ENCODE data around the gene ZNF442. TPM values are rescaled to one million over a fixed set of nuclear protein-coding genes. Genes with fewer than 3 reads are reported as not detected.
"Not testable (repeated sequence)": the region's sequence is repeated elsewhere in the genome, so short reads cannot be mapped to it uniquely, and the experiment has no call there.

ZNF442 gene
- total RNA-seq, 1 donor from 2014 or later: 5.1 TPM

DNA sequence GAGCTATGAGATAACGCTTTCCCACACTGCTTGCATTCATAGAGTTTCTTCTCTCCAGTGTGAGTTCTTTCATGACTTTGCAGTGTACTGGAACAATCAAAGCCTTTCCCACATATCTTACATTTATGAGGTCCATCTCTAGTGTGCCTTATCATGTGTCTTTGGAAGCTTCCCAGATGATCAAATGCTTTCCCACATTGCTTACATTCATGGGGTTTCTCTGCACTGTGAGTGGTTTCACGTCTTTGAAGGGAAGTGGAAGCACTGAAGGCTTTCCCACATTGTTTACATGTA lies 14.9 kb upstream of the ZNF442 start:
- H3K4me1 ChIP-seq: no peaks in the 10 kb centered on the region
- no peak overlapping the region for H3K4me3 ChIP-seq
- H3K9me3 ChIP-seq: peaks cover 13% of the 10 kb centered on the region
- TF ChIP-seq, protein P1, sequence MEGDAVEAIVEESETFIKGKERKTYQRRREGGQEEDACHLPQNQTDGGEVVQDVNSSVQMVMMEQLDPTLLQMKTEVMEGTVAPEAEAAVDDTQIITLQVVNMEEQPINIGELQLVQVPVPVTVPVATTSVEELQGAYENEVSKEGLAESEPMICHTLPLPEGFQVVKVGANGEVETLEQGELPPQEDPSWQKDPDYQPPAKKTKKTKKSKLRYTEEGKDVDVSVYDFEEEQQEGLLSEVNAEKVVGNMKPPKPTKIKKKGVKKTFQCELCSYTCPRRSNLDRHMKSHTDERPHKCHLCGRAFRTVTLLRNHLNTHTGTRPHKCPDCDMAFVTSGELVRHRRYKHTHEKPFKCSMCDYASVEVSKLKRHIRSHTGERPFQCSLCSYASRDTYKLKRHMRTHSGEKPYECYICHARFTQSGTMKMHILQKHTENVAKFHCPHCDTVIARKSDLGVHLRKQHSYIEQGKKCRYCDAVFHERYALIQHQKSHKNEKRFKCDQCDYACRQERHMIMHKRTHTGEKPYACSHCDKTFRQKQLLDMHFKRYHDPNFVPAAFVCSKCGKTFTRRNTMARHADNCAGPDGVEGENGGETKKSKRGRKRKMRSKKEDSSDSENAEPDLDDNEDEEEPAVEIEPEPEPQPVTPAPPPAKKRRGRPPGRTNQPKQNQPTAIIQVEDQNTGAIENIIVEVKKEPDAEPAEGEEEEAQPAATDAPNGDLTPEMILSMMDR (IDR thresholded peaks at IDR 0.05): no peak
- H3K27ac ChIP-seq: no peak overlapping the region
- ATAC-seq (no peak), DNase-seq (no peak)
- no peaks in the 10 kb centered on the region for H3K36me3 ChIP-seq
- intact Hi-C loops (cut with DNase I): no loop called here
- H3K27me3 ChIP-seq: no peaks in the 10 kb centered on the region

DNA sequence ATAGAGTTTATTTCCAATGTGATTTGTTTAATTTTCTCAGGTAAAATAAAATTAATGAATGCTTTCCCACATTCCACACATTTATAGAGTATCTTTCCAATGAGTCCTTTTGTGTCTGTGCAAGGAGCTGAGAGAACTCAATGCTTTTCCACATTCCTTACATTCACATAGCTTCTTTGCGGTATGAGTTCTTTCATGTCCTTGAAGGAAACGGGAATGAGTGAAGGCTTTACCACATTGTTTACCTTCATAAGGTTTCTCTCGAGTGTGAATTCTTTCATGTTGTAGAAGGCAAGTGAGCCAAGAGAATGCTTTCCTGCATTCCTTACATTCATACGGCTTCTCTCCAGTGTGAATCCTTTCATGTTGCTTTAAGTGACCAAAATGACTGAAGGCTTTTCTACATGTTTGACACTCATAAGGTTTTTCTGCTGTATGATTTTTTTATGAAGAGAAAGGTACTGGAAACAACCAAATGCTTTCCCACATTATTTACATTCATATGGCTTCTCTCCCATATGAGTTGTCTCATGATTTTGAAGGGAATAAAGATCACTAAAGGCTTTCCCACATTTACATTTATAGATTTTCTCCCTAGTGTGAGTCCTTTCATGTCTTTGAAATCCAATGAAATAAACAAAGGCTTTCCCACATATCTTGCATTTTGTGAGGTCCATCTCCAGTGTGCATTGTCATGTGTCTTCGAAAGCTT lies 14.4 kb upstream of the ZNF442 start:
- DNase-seq (no peak), ATAC-seq (no peak)
- TF ChIP-seq, protein P1 (IDR thresholded peaks at IDR 0.05): no peak
- Histone ChIP-seq H3K4me3 (no peak overlapping the region), H3K4me1 (no peaks in the 10 kb centered on the region), H3K9me3 (peaks cover 13% of the 10 kb centered on the region), H3K27me3 (no peaks in the 10 kb centered on the region), H3K27ac (no peak overlapping the region), H3K36me3 (no peaks in the 10 kb centered on the region)
- intact Hi-C loops (cut with DNase I): no loop called here

DNA sequence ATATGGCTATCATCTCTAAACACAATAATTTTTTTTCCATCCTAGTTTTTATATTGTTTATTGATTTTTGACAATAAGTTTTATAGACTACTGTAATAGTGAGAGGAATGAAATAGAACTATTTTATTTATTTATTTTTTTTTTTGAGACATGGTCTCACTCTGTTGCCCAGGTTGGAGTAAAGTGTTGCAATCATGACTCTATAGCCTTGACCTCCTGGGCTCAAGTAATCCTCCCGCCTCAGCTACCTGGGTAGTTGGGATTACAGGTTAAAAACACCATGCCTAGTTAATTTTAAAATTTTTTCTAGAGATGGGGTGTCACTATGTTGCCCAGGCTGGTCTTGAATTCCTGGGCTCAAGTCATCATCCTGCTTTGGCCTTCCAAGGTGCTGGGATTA lies 8.5 kb upstream of the ZNF442 start:
- no peaks in the 10 kb centered on the region for H3K27me3 ChIP-seq
- intact Hi-C loops (cut with DNase I): no loop called here
- H3K9me3 ChIP-seq: peaks cover 5% of the 10 kb centered on the region
- DNase-seq: no peak
- H3K4me3 ChIP-seq: no peak overlapping the region
- TF ChIP-seq, protein P1 (IDR thresholded peaks at IDR 0.05): no peak
- H3K36me3 ChIP-seq: no peaks in the 10 kb centered on the region
- no peak for ATAC-seq
- no peak overlapping the region for H3K27ac ChIP-seq
- H3K4me1 ChIP-seq: no peaks in the 10 kb centered on the region

DNA sequence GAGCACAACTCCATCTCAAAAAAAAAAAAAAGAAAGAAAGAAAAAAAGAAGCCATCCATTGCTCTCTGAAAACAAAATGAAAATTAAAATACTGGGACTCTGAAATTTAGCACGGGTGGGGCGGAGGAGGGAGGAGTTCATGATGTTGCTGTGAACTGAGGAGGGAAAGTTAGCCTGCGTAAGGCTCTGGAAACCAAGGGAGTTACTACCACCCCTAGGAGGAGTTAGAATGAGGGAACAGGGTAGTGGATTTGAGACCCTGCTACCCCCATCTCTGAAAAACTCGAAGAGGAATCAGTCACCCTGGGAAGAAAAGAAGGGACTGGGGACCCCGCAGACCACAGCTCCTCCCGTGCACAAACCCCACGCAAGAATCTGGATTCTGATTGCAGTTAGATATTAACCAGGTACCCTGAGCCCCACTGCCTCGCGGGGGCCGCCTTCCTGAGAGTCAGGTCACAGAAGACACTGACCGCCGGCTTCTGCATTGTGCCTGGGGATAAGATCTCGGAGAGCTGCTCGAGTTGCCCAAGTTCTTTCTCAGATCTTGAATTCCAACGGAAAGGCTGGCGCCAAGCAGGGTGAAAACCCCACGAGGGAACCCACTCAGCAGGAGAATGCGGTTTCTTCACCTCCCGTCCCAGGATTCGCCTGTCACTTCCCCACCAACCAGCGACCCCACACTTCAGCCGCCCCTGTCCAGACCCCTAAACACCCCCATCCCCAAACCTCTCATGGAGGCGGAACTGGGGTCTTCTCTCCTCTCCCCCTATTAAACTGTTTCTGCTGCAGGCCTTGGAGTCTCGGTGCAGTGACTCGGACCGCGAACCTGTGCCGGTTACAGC lies 870 bp downstream of the ZNF442 start:
- H3K27ac ChIP-seq: peak overlapping the region; percentile 93
- intact Hi-C loops (cut with DNase I): no loop called here
- H3K36me3 ChIP-seq: no peaks in the 10 kb centered on the region
- H3K27me3 ChIP-seq: no peaks in the 10 kb centered on the region
- TF ChIP-seq, protein P1 (IDR thresholded peaks at IDR 0.05): no peak
- peaks cover 15% of the 10 kb centered on the region for H3K4me1 ChIP-seq
- H3K9me3 ChIP-seq: no peaks in the 10 kb centered on the region
- peak; percentile 68 for DNase-seq
- peak; percentile 4 for ATAC-seq
- peak overlapping the region; percentile 88 for H3K4me3 ChIP-seq

DNA sequence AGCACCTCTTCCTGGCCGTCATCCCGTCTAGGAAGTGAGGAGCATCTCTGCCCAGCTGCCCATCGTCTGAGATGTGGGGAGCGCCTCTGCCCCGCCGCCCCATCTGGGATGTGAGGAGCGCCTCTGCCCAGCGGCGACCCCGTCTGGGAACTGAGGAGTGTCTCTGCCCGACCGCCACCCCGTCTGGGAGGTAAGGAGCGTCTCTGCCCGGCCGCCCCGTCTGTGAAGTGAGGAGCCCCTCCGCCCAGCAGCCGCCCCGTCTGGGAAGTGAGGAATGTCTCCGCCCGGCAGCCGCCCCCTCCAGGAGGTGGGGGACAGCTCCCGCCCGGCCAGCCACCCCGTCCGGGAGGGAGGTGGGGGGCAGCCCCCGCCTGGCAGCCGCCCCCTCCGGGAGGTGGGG lies 3.2 kb downstream of the ZNF442 start:
- H3K4me1 ChIP-seq: peaks cover 15% of the 10 kb centered on the region
- ATAC-seq; intact Hi-C loops (cut with DNase I); DNase-seq; H3K4me3 ChIP-seq; H3K36me3 ChIP-seq; H3K27ac ChIP-seq; H3K9me3 ChIP-seq; H3K27me3 ChIP-seq: not testable (repeated sequence)

DNA sequence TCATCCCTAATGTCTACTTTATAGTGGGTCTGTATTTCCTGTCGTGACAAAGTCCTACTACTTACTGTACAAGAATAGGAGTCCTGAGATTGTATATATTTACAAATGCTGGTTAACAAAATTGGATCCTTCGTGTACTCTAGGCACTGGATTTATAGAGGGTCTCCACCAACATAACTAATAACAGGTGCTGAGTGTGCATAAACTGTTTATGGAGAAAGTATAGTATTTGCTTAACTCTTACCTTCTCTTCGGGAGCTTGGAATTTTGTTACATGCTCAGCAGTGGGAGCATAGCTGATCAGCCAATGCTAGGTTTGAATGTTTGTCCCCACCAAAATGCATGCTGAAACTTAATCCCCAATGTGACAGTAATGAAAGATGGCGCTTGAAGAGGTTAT lies 12.1 kb downstream of the ZNF442 start:
- H3K9me3 ChIP-seq: peaks cover 45% of the 10 kb centered on the region
- TF ChIP-seq, protein P1 (IDR thresholded peaks at IDR 0.05): no peak
- ATAC-seq (no peak), DNase-seq (no peak)
- intact Hi-C loops (cut with DNase I): no loop called here
- no peak overlapping the region for H3K4me3 ChIP-seq
- H3K27me3 ChIP-seq: no peaks in the 10 kb centered on the region
- H3K4me1 ChIP-seq: no peaks in the 10 kb centered on the region
- no peak overlapping the region for H3K27ac ChIP-seq
- H3K36me3 ChIP-seq: peaks cover 19% of the 10 kb centered on the region
